Measurements from ENCODE around the gene VPS45.
"Not testable (repeated sequence)": the region's sequence is repeated elsewhere in the genome, so short reads cannot be mapped to it uniquely, and the experiment has no call there.

The VPS45 gene

DNA sequence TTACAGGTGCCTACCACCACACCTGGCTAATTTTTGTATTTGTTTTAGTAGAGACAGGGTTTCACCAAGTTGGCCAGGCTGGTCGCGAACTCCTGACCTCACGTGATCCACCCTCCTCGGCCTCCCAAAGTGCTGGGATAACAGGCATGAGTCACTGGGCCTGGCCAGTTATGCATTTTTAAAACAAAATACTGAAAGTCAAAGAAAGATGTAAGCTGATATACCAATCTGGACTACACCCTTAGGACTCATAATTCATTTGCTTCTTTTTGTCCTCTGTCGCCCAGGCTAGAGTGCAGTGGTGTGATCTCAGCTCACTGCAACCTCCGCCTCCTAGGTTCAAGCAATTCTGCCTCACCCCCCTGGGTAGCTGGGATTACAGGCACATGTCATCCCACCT is 67.8 kb downstream of the VPS45 start:
- not testable (repeated sequence) for DNase-seq

DNA sequence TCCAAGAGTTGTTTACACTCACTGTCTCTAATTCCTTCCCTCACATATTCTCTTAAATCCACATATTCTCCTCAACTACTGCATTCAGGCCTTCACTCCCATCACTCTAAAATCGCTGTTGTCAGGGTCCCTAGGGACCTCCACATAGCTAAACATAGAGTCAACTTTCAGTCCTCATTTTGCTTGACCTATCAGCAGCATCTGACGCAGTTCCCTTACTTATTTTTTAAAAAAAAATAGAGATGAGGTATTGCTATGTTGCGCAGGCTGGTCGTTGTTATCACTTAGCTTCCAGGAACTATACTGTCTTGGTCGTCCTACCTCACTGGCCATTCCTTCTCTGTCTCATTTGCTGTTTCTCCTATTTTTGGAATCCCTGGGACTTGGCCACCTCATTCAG is 70.5 kb downstream of the VPS45 start:
- DNase-seq, result no peak

DNA sequence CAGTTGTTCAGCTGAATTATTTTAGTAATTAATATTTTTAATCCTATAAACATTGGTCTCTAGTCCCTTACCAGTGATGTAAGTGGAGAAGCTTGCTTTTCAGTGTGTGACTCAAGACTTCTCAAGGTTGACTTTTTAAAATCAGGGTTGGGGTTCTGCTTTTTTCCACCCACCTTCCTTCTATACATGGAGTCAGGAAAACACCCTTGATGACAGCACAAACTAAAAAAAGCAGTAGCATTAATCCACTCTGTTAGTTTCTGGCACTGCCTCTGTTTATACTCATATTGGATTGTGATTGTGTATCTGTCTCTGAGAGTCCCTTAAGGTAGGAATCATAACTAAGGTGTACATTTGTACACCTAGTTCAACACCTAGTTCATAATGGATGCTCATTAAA is 73.9 kb downstream of the VPS45 start:
- no peak for DNase-seq

DNA sequence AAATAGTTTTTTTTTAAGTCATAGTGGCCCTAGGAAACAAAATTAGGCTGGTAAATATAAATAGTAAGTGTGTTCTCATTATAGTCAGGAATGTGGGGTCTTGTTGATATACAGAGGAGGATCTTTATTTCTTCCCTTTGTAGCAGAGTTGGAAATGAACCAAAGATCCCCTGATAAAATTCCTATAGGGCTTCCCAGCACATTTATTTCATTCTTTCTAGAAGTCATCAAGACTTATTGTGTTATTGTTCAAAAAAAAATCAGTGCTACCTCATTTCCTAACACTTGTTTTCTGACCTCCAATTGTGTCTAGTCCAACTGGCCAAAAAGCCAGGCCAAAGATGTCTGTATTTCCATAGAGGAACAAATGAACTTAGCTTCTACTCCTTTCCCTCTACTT is 74.5 kb downstream of the VPS45 start:
- no peak for DNase-seq

DNA sequence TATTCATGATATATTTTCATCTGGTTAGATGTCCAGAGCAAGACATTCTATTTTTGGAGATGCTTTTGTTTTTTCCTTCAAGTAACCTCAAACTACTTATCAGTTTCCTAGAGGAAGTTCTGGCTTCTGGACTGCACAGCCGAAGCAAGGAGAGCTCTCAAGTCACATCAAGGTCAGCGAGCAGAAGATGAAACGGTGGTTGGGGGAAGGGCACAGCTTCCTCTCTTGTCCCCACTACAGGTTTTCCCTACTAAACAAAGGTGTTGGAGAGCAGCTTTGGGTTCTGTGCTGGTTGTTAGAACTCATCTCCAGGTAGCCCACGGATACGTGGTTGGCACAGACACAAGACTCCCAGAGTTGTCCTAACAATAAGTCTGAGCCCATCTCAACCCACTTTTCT is 77.0 kb downstream of the VPS45 start:
- DNase-seq, result no peak

DNA sequence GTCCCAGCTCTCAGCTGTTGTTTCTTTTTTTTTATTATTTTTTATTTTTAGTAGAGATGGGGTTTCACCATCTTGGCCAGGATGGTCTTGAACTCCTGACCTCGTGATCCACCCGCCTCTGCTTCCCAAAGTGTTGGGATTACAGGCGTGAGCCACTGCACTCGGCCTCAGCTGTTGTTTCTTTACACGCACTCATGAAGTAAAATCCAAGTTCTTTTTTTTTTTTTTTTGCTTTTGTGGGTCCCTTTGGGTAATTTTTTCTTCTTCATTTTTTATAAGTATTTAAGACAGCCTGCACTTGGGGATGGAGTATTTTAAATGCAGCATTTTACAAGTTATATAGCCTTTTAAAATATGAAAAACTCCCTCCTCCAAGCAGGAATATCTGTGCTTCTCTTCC is 78.4 kb downstream of the VPS45 start:
- not testable (repeated sequence) for DNase-seq

DNA sequence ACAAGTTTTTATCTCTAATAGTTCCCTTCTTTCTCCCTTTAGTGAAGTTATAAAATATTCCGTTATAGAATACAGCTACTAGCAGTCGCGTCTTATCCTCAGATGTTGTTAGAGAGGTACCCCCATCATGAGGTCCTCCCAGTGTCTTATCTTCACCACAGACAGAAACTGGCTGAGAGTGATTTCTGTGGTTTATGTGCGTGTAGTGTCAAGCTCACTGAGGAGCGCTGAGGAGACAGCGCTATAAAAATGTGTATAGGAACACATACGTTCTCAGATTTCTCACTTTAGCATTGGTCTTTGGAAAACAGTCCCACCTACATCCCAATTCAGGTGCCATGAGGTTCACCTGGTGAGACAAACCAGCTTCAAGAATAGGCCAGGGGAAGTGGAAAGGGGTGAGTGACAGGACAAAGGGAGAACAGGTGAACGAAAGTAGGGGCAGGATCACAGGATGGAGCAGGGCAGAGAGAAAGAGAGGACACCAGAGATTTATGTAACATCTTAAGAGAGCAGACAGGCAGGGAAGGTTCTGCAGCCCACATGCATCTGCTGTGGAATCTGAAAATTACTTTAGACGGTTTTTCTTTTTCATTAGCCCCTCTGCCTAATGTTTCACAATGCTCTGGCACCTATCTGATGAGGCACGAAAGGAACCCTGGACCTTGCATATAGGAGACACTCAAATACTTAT is 79.4 kb downstream of the VPS45 start:
- DNase-seq, result peak in 1 of 2 experiments; percentile 15

DNA sequence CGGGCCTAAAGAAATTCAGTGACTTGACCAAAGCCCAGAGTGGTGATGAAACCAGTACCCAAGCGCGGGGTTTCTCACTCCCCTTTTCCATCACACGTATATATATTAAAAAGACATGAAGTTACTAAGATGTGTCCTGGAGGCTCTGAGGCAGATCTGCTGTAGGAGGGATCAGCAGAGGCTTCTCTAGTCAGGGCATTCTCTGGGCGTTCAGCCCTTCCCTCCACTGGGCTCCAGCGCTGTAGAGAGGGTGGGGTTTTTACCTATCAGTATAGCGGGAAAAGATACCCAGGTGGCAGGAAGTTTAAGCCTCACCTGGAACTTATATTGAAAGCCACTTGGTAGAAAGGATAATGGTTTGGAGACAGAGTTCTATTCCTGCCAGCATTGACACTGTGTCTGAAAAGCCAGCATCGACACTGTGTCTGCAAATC is 81.3 kb downstream of the VPS45 start:
- DNase-seq, result peak; percentile 48 to 76

DNA sequence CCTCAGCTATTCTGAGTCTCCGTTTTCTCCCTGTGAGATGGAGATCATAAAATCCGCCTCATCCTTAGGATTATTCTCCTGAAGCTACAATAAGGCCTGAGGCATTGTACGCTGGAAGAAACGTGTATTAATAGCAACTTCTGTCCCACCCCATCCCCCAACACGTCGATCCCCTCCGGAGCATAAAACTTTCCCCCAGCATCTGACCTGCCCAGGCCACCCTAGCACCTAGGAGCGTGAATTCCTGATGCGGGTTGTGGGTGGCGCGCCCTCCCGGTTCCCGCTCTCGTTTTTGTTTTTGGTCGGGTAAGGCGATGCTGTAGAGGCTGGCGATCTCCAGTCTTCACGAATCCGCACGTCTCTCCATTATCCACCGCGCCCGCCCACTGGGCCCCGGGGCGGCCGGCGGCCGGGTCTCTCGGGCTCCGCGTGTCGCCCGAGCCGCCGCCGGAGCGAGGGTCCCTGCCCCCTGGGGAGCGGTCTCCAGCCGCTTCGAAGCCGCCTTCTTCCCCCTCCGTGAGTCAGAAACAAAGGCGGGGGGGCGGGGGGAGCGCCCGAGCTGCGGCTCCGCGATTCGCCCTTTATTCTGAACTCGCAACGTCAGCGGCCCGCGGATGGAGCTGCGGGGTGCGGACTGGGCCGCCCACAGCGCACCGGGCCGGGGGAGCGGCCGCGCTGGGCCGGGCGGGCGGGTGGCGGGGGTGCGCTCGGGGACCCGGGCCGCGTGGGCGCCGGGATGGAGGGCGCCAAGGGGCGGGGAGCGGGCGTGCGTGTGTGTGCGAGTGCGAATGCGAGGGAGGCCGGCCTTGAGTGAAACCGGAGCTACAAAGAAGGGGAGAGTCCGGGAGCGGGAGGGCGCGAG is 81.9 kb downstream of the VPS45 start, which contains the start of gene PLEKHO1:
Gene PLEKHO1, plus strand, starts transcription at position 646 of the 862 bp plus-strand sequence. CDS start 342 bp downstream, outside the sequence.
- DNase-seq, result peak; percentile 80 to 97

DNA sequence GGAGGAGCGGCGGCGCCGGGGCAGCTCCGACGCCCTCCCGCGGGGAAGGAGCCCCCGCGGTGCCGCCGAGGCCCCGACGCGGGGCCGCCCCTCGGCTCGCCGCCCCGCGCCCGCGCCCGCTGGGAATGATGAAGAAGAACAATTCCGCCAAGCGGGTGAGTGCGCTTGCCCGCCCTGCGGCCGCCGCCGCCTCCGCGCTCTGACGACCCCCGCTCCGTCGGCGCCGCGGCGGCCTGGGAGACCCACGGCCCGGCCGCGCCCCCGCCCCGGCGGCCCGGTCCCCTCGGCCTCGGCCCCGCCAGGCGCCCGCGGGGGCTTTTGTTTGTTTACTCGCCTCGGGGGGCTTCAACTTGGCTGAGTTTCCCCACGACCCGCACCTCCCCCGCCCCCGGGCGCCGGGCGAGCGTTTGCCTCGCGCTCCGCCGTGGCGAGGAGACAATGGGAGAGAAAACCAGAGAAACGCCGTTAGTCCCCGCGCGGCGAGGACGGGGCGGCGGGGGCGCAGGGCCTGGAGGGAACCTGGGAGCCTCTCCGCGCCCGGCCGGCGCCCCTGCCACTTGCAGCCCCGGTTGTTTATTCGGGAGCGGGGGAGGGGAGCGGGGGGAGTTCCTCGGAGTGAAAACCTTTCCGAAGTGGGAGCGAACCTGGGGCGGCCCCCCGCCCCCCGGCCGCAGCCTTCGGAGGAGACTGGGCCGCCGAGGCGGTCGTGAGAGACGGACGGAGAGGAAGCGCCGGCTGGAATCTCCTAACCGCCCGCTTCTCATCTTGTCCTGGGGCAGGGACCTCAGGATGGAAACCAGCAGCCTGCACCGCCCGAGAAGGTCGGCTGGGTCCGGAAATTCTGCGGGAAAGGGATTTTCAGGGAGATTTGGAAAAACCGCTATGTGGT is 82.8 kb downstream of the VPS45 start:
- DNase-seq, result peak in 1 of 2 experiments; percentile 78

DNA sequence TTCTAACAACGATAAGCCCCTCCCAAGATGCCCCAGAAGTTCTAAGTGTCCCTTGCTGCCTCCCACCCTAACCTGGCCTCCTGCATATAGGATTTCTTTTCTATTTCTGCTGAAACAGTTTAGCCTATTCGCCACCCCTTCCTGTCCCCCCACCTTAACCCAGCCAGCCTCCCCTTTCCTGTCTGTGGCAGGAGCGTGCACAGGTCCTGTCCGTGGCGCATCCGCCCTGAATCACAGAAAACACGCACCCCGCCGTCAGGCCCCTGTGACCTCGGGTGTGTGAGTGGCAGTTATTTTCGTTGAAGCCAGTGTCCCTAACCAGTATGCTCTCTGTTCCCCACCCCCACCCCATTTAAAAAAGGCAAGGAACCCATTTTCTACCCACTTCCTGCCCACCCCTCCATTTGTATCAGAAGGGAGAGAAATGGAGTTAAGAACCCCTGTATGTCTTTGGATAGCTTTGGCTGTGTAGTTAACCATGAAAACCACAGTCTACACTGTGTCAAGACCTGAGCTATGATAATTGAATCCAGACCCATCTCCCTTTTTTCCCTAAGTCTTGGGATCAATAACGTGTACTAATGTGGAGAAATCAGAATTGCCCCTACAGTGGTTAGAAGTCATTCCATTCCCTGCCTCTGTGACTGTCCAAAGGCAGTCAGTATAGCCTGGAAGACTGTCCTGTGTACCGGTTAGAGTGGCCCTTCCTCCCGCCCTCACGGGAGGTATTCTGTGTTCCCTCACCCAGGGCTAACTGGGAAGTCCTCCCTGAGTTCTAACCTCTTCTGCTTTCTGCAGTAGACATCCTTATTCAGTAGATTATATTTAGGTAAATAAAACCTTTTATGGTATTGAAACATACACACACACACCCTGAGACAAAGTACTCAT is 84.0 kb downstream of the VPS45 start:
- DNase-seq, result peak in 1 of 2 experiments; percentile 41

DNA sequence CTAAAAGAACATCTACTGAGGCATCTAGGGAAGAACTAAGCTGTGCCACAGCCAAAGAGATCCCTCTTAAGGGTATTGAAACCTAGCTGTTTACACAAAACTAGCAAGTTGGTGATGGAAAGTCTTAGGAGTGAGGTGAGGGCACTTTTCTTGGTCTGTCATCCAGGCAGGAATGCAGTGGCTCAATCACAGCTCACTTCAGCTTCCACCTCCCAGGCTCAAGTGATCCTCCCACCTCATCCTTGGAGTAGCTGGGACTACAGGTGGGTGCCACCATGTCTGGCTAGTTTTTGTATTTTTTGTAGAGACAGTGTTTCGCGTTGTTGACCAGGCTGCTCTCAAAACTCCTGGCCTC is 84.6 kb downstream of the VPS45 start:
- DNase-seq, result no peak

DNA sequence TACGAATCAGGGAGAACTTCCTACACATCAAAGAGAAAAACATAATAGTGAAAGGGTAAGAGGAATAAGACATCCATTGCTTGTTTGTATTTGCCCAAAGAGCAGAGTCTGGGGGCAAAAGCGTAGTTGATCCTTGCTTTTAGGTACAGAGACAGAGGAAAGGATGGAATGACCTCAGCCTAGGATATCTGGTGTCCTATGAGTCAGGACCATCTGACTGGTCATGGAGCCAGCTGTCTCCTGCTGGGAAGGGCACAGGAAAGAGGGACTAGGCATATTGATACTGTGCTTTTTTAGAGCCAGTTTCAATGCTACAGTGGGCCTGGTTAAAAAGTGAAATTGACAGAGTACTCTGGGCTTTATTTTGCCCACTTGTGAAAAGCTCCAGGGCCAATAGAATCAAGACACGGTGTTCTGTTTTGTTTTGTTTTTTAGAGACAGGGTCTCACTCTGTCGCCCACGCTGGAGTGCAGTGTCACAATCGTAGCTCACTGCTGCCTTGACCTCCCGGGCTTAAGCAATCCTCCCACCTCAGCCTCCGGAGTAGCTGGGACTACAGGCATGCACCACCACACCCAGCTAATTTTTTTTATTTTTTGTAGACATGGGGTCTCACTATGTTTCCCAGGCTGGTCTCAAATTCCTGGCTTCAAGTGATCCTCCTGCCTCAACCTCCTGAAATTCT is 85.3 kb downstream of the VPS45 start:
- DNase-seq, result no peak

DNA sequence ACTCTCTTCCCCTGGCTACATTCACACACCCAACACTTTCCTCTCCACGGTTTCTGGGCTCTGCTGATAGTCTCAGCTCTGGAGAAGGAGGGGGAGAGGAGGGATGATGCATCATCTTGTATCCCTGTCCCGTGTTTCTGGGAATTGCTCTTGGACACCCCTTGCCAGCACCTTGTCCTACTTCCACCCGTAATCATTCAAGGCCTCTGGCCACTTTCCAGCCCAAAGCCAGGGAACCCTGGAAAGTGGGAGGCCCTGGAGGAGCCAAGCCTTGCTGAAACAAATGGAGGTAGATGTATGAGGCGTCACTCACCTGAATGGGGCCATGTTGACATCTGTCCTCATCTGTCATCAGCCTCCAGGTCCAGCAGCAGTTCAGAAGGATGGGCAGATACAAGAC is 86.6 kb downstream of the VPS45 start:
- no peak for DNase-seq

DNA sequence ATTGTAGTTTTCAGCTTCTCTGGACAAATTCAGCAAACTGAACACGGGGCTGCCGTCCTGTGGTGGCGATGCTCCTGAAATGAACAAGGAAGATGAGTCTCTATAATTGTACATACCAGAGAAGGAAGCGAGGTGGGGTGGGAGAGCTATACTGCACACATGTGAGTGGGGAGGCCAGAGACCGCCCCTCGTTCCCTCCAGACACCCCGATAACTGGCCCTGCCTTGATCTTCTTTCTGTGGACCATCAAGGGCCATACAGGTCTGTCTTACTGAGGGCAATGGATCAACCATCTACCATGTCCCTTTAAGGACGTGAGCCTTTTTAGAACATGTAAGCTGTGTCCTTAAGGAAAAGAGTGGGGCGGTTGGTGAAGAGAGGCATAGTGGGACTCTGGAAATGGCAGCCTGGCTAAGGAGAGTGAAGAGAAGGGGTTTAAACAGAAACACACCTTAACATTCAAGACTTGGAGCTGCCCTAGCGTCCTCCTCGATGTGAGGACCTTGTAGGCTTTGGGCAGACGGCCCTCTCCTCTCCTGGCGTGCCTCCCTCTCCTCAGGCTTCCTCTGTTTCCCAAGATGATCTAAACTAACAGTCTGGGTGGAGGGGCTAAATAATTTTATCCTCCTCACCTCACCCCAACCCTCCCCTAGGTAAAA is 88.0 kb downstream of the VPS45 start:
- no peak for DNase-seq

DNA sequence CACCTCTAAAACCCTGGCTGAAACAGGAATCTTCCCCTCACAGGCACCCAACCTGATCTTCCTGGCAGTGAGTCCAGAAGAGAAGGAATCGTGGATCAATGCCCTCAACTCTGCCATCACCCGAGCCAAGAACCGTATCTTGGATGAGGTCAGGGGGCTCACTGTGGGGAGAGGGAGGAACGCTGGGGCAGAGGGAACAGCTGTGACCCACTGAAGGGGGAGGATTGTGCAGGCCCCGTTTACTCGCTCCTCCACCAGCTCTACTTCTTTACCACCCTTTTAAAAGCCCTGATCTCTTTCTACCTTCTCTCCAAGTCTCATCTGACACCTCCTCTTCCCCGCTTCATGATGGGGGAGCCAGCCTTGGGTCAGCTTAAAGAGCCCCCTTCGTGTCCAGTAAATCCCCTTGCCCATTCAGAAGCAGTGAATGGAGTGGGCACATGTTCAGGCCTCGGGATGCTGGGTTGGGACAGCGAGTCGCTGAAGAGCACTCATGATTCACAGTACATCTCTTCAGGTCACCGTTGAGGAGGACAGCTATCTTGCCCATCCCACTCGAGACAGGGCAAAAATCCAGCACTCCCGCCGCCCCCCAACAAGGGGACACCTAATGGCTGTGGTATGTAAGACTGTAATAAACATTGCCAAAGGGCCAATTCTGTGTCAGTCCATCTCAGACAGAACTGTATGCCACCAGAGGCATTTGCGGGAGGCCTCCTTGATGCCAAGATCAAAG is 89.5 kb downstream of the VPS45 start:
- DNase-seq, result no peak

DNA sequence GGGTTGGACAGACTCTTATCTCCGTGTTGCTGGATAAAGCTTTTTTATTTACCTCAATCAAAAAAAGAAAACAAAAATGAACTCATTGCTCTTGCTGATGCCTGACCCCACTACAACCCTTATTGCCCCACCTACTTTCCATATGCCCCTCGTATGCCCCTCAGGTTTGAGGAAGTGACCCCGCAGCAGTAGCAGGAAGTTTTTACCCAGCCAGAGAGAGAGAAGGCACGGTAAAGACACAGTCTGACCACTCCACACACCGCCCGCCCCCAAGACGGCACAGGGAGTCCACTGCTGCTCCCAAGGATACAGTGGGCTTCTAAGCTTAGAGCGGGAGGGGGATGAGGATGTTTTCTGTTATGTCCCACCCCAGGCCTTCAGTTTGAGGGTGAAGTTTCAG is 92.0 kb downstream of the VPS45 start:
- no peak for DNase-seq

DNA sequence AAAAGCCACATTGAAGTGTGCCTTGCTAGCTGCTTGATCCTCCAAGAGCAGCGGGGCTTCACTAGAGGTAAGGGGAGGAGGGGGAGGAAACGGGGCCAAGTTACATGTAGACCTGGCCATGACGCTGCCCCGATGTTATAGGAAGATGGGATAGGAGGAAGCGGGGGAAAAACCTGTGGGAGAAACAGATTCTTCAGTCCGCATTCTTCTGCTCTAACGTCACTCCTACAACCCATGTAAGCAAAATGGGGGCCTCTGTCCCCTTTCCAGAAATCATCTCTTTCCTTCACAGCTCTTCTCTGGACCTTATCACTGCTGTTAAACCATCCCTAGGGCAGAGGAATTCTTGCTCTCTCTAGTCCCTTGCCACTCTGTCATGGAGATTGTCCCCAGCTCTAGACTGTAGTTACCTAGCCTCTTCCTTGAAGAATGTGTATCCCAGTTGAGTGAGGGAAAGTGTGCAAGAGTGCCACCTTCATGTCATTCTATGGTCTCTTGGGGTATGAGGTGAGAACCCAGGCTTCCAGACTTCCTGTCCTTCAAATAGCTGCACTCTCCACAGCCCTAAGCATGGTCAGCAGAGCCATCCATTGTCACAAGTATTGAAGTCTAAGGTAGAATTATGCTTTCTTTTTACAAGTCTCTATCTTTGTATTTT is 93.5 kb downstream of the VPS45 start:
- no peak for DNase-seq

DNA sequence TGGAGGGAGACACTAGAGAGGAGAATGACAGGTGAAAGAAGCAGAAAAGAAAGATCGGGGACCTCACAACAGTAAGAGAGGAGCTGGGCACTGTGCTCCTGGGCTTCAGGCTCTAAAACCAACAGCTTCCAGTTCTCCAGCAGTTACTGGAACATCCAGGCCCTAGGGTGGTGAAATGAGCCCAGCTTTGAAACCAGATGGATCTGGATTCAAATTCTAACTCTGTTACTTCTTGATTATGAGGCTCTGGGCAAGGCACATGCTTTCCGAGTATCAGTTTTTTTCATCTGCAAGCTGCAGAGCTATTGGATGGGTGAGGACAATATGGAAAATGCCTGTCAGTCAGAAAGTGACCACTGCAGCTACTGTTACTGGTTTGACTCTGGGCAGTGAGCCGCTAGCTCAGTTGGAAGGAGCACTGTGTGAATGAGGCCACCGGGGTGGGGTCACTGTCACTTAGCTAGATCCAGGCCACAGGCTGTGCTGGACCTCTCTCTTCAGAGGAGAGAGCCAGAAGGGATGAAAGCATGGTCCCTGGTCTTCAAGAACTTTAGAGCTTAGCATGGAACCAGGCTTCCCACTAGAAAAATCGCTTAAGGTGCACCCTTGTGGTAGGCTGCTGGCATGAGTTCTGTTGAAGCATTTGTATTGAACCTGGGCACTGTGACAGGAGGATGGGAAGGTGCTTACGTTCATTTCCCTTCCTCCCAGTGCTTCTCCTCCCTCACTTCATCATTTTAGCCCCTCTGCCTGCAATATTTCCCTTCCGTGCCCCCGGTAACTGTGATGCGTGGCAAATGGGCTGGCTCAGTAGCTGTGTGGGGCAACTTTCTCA is 94.4 kb downstream of the VPS45 start:
- DNase-seq, result peak; percentile 24 to 47

All from NCI-H526 (cell line).